Subcutaneous adipose tissue (tissue), 4 donors: ENCODE results near the gene GABBR2. TPM values are rescaled to one million over a fixed set of nuclear protein-coding genes. Genes with fewer than 3 reads are reported as not detected.

Experiments used
- CTCF ChIP-seq: fragments of 450-650 bp; IDR thresholded peaks from one replicate; pipeline ENCODE4 v1.5.1; 2016; ENCODE audit warnings: low read depth, mild to moderate bottlenecking, control low read depth, antibody characterized with exemption, moderate library complexity
- total RNA-seq, 4 donors: library from RNA; depleted of rRNA; stranded (reverse); fragments of >200 nt; gene quantifications; one replicate each; pipeline ENCODE4 v1.1.0, GENCODE V29; 2016

The GABBR2 gene
- total RNA-seq, 4 donors from 2014 or later: not detected

GRCh38 chr9:98568234-98568908 lies 140.4 kb downstream of the GABBR2 start:
- no peak for TF ChIP-seq CTCF

- TF ChIP-seq CTCF: no peak
Observed at GRCh38 chr9:98567540-98568233, 141.0 kb downstream of the GABBR2 start.

- TF ChIP-seq CTCF: no peak
Observed at GRCh38 chr9:98565152-98566135, 143.3 kb downstream of the GABBR2 start.

- no peak for TF ChIP-seq CTCF
Observed at GRCh38 chr9:98564714-98565113, 144.0 kb downstream of the GABBR2 start.

GRCh38 chr9:98563988-98564387 lies 144.7 kb downstream of the GABBR2 start:
- TF ChIP-seq CTCF: no peak

GRCh38 chr9:98563212-98563907 lies 145.4 kb downstream of the GABBR2 start:
- TF ChIP-seq CTCF: no peak
